Tibial nerve (tissue), 4 donors: ENCODE data around the gene SLITRK2. TPM values are rescaled to one million over a fixed set of nuclear protein-coding genes. Genes with fewer than 3 reads are reported as not detected.

ENCODE experiments used
- DNase-seq, 2 donors: peaks; one replicate each; pipeline ENCODE4 v3.0.0-alpha.2; 2019; ENCODE audit warnings: low spot score in 2 of 2
- H3K27ac ChIP-seq, 4 donors: fragments of 200-600 bp; sonication (generic) in 3 of 4; one replicate each; pipeline ENCODE4 v1.5.1; 2017 to 2019; ENCODE audit warnings: mild to moderate bottlenecking in 1 of 4
- H3K27me3 ChIP-seq, 2 donors: fragments of 200-600 bp; sonication (generic) in 1 of 2; one replicate each; pipeline versions ENCODE4 v1.5.1 to v1.6.0; 2017 to 2019
- H3K36me3 ChIP-seq, 3 donors: fragments of 200-600 bp; sonication (generic); one replicate each; pipeline ENCODE4 v1.5.1; 2018 to 2019
- H3K4me1 ChIP-seq, 4 donors: fragments of 200-600 bp; sonication (generic) in 3 of 4; one replicate each; pipeline ENCODE4 v1.5.1; 2017 to 2019
- H3K4me3 ChIP-seq, 4 donors: fragments of 200-600 bp; sonication (generic) in 3 of 4; one replicate each; pipeline ENCODE4 v1.5.1; 2017 to 2019; ENCODE audit warnings: mild to moderate bottlenecking in 1 of 4, moderate library complexity in 1 of 4
- H3K9me3 ChIP-seq, 4 donors: fragments of 200-600 bp; sonication (generic) in 3 of 4; one replicate each; pipeline ENCODE4 v1.5.1; 2017 to 2019
- EP300 ChIP-seq, 2 donors: sonication (generic); formaldehyde crosslinking; IDR thresholded peaks; one replicate each; pipeline ENCODE4 v1.6.1; 2017; ENCODE audit warnings: antibody characterized with exemption in 2 of 2, mild to moderate bottlenecking in 1 of 2
- POLR2A ChIP-seq, 2 donors: fragments of 450-650 bp; IDR thresholded peaks; one replicate each; pipeline ENCODE4 v1.6.1; 2017; ENCODE audit warnings: antibody characterized with exemption in 2 of 2, mild to moderate bottlenecking in 2 of 2, moderate library complexity in 2 of 2
- WGBS, 2 donors: methylation state at CpG; one replicate each; pipeline ENCODE4 v1.1.5; 2018; 5-methylcytosine and 5-hydroxymethylcytosine counted together
- small RNA-seq: library from RNA; depleted of rRNA; stranded (forward); fragments of <200 nt; gene quantifications from one replicate; pipeline ENCODE3, GENCODE V24; 2016
- total RNA-seq, 4 donors: library from RNA; depleted of rRNA; stranded (reverse); fragments of >200 nt; gene quantifications; one replicate each; pipeline ENCODE4 v1.1.0, GENCODE V29; 2016
- TF ChIP-seq, protein P1 (sequence below), 5 experiments: fragments of 200-600 bp in 3 of 5; fragments of 450-650 bp in 2 of 5; sonication (generic) in 3 of 5; IDR thresholded peaks; one replicate each; pipeline ENCODE4 v1.5.1; 2016 to 2019; ENCODE audit warnings: antibody characterized with exemption in 5 of 5, mild to moderate bottlenecking in 3 of 5, moderate library complexity in 2 of 5

SLITRK2 gene
- total RNA-seq, 4 donors from 2014 or later, result 2.7 to 6.9 (median 5.3) TPM

DNA sequence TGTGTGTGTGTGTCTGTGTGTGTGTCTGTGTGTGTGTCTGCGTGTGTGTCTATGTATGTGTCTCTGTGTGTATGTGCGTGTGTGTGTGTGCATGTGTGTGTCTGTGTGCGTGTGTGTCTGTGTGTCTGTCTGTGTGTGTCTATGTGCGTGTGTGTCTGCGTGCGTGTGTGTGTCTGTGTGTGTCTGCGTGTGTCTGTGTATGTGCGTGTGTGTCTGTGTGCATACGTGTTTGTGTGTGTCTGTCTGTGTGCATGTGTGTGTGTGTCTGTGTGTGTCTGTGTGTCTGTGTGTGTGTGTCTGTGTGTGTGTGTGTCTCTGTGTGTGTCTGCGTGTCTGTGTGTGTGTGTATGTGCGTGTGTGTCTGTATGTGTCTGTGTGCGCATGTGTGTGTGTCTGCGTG lies 35.6 kb downstream of the SLITRK2 start:
- no peaks in the 10 kb centered on the region for H3K9me3 ChIP-seq
- H3K4me3 ChIP-seq, result no peak overlapping the region
- no peaks in the 10 kb centered on the region for H3K36me3 ChIP-seq
- WGBS, 2 donors, result 83 to 88% methylated on average over 13 of the region's 13 CpGs
- no peaks in the 10 kb centered on the region for H3K27me3 ChIP-seq
- no peak overlapping the region for H3K27ac ChIP-seq
- H3K4me1 ChIP-seq, result no peaks in the 10 kb centered on the region
- DNase-seq, result no peak
- TF ChIP-seq, protein P1, sequence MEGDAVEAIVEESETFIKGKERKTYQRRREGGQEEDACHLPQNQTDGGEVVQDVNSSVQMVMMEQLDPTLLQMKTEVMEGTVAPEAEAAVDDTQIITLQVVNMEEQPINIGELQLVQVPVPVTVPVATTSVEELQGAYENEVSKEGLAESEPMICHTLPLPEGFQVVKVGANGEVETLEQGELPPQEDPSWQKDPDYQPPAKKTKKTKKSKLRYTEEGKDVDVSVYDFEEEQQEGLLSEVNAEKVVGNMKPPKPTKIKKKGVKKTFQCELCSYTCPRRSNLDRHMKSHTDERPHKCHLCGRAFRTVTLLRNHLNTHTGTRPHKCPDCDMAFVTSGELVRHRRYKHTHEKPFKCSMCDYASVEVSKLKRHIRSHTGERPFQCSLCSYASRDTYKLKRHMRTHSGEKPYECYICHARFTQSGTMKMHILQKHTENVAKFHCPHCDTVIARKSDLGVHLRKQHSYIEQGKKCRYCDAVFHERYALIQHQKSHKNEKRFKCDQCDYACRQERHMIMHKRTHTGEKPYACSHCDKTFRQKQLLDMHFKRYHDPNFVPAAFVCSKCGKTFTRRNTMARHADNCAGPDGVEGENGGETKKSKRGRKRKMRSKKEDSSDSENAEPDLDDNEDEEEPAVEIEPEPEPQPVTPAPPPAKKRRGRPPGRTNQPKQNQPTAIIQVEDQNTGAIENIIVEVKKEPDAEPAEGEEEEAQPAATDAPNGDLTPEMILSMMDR (IDR thresholded peaks at IDR 0.05), result no peak
- no peak for TF ChIP-seq EP300 (IDR thresholded peaks at IDR 0.05)
- TF ChIP-seq POLR2A (IDR thresholded peaks at IDR 0.05), result no peak

DNA sequence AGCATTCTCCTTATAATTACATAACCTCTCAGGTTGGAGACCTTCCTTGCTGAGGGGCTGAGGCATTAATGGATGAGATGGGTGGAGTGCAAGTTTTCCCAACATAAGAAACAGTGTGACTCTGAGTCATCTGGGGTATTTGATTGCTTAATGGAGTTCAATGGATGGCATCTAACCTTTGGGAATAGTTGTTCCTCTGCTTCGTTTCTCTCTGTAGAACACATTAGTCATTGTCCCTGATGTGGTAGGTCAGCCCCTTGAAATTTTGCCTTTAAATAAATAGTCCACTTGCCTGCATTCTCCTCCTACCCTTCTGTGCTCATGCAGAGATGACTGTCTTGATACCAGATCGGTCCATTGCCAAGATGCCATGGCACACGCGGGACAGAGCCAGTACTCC lies 38.6 kb downstream of the SLITRK2 start:
- TF ChIP-seq, protein P1 (IDR thresholded peaks at IDR 0.05), result no peak
- TF ChIP-seq EP300 (IDR thresholded peaks at IDR 0.05), result no peak
- TF ChIP-seq POLR2A (IDR thresholded peaks at IDR 0.05), result no peak
- 76 to 77% methylated on average over 3 to 4 of the region's 4 CpGs for WGBS, 2 donors
- Histone ChIP-seq H3K27ac (no peak overlapping the region), H3K9me3 (no peaks in the 10 kb centered on the region), H3K36me3 (no peaks in the 10 kb centered on the region), H3K4me3 (no peak overlapping the region), H3K27me3 (no peaks in the 10 kb centered on the region), H3K4me1 (no peaks in the 10 kb centered on the region)
- DNase-seq, result no peak

DNA sequence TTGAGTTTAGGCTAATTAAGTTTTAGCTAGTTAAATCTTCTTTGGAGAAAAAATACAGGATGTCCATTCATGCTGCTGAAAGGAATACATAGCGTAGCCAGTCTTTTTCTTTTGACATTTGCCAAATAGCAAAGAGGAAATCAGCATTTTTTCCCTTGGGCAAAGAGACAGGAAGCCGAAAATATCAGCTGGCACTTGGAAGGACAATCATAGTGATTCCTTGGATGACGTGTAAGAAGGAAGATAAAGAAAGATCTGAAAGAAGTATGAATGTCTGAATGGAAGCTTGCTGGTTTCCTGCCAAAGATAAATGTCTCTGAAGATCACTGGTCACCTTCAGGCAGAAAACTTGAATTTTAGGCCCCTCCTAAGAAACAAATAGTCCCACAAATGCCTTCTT lies 44.2 kb downstream of the SLITRK2 start:
- TF ChIP-seq, protein P1 (IDR thresholded peaks at IDR 0.05), result no peak
- TF ChIP-seq EP300 (IDR thresholded peaks at IDR 0.05) (no peak), POLR2A (IDR thresholded peaks at IDR 0.05) (no peak)
- Histone ChIP-seq H3K4me1 (no peaks in the 10 kb centered on the region), H3K36me3 (no peaks in the 10 kb centered on the region), H3K27ac (no peak overlapping the region), H3K9me3 (no peaks in the 10 kb centered on the region), H3K27me3 (no peaks in the 10 kb centered on the region), H3K4me3 (no peak overlapping the region)
- 11 to 26% methylated on average over 3 of the region's 3 CpGs for WGBS, 2 donors
- no peak for DNase-seq

DNA sequence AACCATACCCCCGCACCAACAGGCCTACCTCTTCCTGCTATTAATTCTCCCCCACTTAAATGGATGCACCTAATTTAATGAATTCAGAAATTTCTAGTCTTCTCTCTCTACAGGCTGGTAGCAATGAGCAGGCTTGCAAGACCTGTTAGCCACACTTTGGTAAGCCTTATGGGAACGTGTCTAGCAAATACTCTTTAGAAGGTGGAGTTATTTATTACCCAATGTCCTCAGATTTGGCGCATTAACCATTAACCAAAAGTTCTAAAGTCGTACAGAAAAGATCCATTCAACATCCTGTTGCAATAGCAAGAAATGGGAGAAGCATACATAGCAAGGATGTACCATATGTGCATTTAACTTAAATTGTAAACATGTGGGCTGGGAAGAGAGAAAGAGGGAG lies 47.5 kb downstream of the SLITRK2 start:
- 57 to 75% methylated on average over 4 of the region's 4 CpGs for WGBS, 2 donors
- H3K27me3 ChIP-seq, result no peaks in the 10 kb centered on the region
- H3K9me3 ChIP-seq, result no peaks in the 10 kb centered on the region
- TF ChIP-seq EP300 (IDR thresholded peaks at IDR 0.05), result no peak
- H3K27ac ChIP-seq, result no peak overlapping the region
- DNase-seq, result no peak
- no peaks in the 10 kb centered on the region for H3K4me1 ChIP-seq
- no peak overlapping the region for H3K4me3 ChIP-seq
- no peaks in the 10 kb centered on the region for H3K36me3 ChIP-seq

Small RNAs within 50 kb of the gene (small RNA-seq; reads per million reads assigned to genes)
- gene AL109653.1, result not detected
